ENCODE results near the gene CREM. TPM values are rescaled to one million over a fixed set of nuclear protein-coding genes. Genes with fewer than 3 reads are reported as not detected.

CREM gene
- total RNA-seq, 1 donor from 2014 or later: 28.6 TPM

GRCh38 chr10:35132727-35133126, 6.1 kb downstream of the CREM start:
- Mint-ChIP-seq H3K4me1 (ENCODE audit: low read depth, unreplicated experiment) (peaks cover 5% of the 10 kb centered on the region), H3K36me3 (ENCODE audit: unreplicated experiment) (no peaks in the 10 kb centered on the region), H3K27me3 (ENCODE audit: unreplicated experiment) (no peaks in the 10 kb centered on the region), H3K9me3 (ENCODE audit: unreplicated experiment) (peaks cover 5% of the 10 kb centered on the region), H3K27ac (ENCODE audit: unreplicated experiment) (no peak overlapping the region), H3K4me3 (ENCODE audit: unreplicated experiment) (no peak overlapping the region)
- TF ChIP-seq CTCF (IDR thresholded peaks at IDR 0.05; ENCODE audit: partially characterized antibody, unreplicated experiment): no peak
- DNase-seq: no peak

- Mint-ChIP-seq H3K4me3 (ENCODE audit: unreplicated experiment) (no peak overlapping the region), H3K4me1 (ENCODE audit: low read depth, unreplicated experiment) (peaks cover 2% of the 10 kb centered on the region), H3K36me3 (ENCODE audit: unreplicated experiment) (no peaks in the 10 kb centered on the region), H3K27me3 (ENCODE audit: unreplicated experiment) (no peaks in the 10 kb centered on the region), H3K9me3 (ENCODE audit: unreplicated experiment) (no peaks in the 10 kb centered on the region), H3K27ac (ENCODE audit: unreplicated experiment) (no peak overlapping the region)
- TF ChIP-seq CTCF (IDR thresholded peaks at IDR 0.05; ENCODE audit: partially characterized antibody, unreplicated experiment): no peak
- DNase-seq: no peak
Measured at GRCh38 chr10:35133586-35133985, 6.9 kb downstream of the CREM start.

GRCh38 chr10:35135861-35136260, 9.2 kb downstream of the CREM start:
- Mint-ChIP-seq H3K36me3 (ENCODE audit: unreplicated experiment) (no peaks in the 10 kb centered on the region), H3K9me3 (ENCODE audit: unreplicated experiment) (no peaks in the 10 kb centered on the region), H3K27ac (ENCODE audit: unreplicated experiment) (no peak overlapping the region), H3K27me3 (ENCODE audit: unreplicated experiment) (no peaks in the 10 kb centered on the region), H3K4me3 (ENCODE audit: unreplicated experiment) (peak overlapping the region; percentile 3), H3K4me1 (ENCODE audit: low read depth, unreplicated experiment) (no peaks in the 10 kb centered on the region)
- TF ChIP-seq CTCF (IDR thresholded peaks at IDR 0.05; ENCODE audit: partially characterized antibody, unreplicated experiment): no peak
- DNase-seq: no peak

- Mint-ChIP-seq H3K4me3 (ENCODE audit: unreplicated experiment) (no peak overlapping the region), H3K27ac (ENCODE audit: unreplicated experiment) (no peak overlapping the region), H3K27me3 (ENCODE audit: unreplicated experiment) (no peaks in the 10 kb centered on the region), H3K9me3 (ENCODE audit: unreplicated experiment) (no peaks in the 10 kb centered on the region), H3K36me3 (ENCODE audit: unreplicated experiment) (no peaks in the 10 kb centered on the region), H3K4me1 (ENCODE audit: low read depth, unreplicated experiment) (no peaks in the 10 kb centered on the region)
- no peak for TF ChIP-seq CTCF (IDR thresholded peaks at IDR 0.05; ENCODE audit: partially characterized antibody, unreplicated experiment)
- DNase-seq: no peak
Measured at GRCh38 chr10:35136263-35136815, 9.7 kb downstream of the CREM start.

DNA sequence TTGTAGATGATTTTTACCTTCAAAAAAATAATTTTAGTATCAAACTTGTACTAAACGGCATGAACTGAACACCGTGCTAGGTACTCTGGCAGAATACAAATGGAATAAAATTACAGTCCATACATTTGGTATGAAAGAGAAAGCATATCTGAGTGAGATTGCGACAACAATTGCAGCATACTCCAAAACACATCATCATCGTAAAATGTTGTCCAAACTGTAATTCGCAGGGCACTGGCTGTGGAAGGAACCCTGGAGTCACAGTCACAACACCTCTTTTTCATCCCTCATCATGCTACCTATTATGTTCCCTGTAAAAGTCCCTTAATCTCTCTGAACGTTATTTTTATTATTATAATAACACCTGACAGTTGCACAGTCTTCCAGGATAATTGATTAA, 13.5 kb downstream of the CREM start:
- peaks cover 2% of the 10 kb centered on the region for H3K27me3 Mint-ChIP-seq (ENCODE audit: unreplicated experiment)
- TF ChIP-seq CTCF (IDR thresholded peaks at IDR 0.05; ENCODE audit: partially characterized antibody, unreplicated experiment): no peak
- H3K4me3 Mint-ChIP-seq (ENCODE audit: unreplicated experiment): no peak overlapping the region
- peaks cover 6% of the 10 kb centered on the region for H3K9me3 Mint-ChIP-seq (ENCODE audit: unreplicated experiment)
- H3K36me3 Mint-ChIP-seq (ENCODE audit: unreplicated experiment): no peaks in the 10 kb centered on the region
- H3K4me1 Mint-ChIP-seq (ENCODE audit: low read depth, unreplicated experiment): peaks cover 7% of the 10 kb centered on the region
- no peak for DNase-seq
- H3K27ac Mint-ChIP-seq (ENCODE audit: unreplicated experiment): no peak overlapping the region
